ENCODE data around the gene C2orf72.
"Not testable (repeated sequence)": the region's sequence is repeated elsewhere in the genome, so short reads cannot be mapped to it uniquely, and the experiment has no call there.

The C2orf72 gene

GRCh38 chr2:231046916-231047273 lies 9.6 kb downstream of the C2orf72 start:
- no peak for DNase-seq (ENCODE audit: low read depth)

GRCh38 chr2:231047274-231047922 lies 10.1 kb downstream of the C2orf72 start:
- DNase-seq (ENCODE audit: low read depth) = no peak

- no peak for DNase-seq (ENCODE audit: low read depth)
Observed at GRCh38 chr2:231047923-231048915, 10.9 kb downstream of the C2orf72 start.

- no peak for DNase-seq (ENCODE audit: low read depth)
Observed at GRCh38 chr2:231049286-231050017, 12.1 kb downstream of the C2orf72 start.

GRCh38 chr2:231050018-231050901 lies 12.9 kb downstream of the C2orf72 start:
- DNase-seq (ENCODE audit: low read depth) = no peak

DNA sequence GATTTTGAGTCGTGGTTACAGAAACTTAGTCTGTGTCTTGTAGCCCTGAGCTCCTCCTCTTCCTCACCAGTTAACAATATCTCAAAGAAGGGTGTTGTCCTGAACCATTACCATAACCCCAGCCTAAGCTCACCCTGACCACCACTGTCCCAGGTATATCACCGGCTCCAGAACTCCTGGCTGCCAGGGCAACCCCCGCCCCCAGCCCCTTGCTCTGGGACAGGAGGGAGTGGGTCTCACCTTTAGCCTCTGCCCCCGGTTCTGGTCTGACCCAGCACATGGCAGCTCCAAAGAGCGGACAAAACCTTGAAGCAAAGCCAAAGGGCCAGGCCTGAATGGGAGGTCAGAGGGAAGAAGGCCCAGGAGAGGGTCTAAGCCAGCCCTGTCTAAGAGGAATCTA lies 13.8 kb downstream of the C2orf72 start:
- DNase-seq (ENCODE audit: low read depth) = no peak

- DNase-seq (ENCODE audit: low read depth) = peak; percentile 73
Observed at GRCh38 chr2:231052494-231053451, 15.4 kb downstream of the C2orf72 start.

DNA sequence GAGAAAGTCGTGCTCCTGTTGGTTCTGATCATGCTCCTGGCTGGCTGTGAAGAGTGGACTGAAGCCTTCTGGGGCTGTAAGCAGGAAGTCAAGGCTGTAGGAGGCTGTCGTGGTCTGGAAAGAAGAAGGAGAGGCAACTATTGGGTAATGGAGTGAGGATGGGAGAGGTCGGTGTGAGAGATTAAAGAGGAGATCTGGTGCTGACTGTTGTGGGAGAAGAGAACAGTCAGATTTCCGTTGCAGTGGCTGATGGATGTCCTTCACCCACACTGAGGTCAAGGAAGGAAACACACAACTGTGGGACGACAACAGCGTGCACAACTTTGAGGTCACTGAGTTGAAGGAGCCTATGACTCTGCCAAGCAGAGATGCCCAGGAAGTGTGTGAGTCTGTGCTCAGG lies 16.5 kb downstream of the C2orf72 start:
- DNase-seq (ENCODE audit: low read depth) = no peak

- DNase-seq (ENCODE audit: low read depth) = peak; percentile 92
Observed at GRCh38 chr2:231056453-231057416, 19.4 kb downstream of the C2orf72 start, which contains the start of gene PSMD1. Gene PSMD1, plus strand, starts transcription at chr2:231056867. Its CDS starts 159 bp downstream, at chr2:231057026.

DNA sequence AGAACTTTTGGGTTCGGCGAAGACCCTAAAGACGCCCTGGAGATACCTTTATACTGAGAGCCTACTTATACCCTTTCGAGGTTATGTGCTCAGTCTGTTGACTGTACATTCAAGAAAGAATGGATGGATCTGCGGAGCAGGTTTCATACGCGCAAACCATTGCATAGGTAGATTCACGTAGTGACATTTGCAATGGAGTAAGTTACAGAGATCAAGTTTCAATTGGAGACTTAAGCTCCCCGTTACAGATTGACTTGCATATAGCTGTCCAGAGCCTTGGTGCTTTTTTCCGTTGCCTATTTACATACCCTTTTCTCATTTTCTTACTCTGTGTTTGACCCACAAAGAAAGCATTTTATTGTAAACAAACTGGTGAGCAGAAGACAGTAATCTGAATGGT lies 20.3 kb downstream of the C2orf72 start:
- DNase-seq (ENCODE audit: low read depth) = peak; percentile 7

DNA sequence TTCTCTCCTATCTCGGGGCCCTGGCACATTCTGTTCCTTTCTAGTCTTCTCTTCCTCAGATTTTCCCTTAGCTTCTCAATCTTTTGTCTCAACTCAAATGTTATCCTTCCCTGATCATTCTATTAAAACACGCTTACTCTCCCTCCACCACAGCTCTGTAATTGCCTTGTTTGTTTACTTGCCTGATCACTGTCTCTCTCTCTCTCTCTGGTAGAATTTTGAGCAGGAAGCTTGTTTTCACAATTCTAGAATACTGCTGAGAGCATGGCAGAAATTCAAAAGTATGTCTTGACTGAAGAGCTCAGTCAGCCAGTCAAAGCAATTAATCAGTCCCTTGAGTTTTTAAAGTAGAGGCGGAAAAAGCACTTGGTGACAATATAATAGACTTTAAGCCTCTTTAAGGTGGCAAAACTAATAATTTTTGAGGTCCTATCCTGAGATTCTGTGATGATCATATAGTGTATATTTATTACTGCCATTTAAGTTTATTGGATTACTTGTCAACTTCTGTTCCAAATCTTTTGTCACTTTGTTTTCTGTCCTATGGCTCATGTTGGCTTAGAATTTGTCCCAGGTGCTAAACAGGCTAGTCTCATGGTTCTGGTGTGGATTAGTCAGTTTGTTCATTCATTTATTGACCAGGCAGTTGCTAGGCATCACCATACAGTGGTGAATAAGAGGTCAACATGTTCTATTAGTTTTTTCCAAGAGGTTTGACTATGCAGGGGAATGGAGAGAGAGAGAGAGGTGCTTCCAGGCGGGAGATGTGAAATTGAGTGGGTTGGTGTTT lies 21.6 kb downstream of the C2orf72 start:
- DNase-seq (ENCODE audit: low read depth) = peak; percentile 14

GRCh38 chr2:231059756-231060155 lies 22.4 kb downstream of the C2orf72 start:
- DNase-seq (ENCODE audit: low read depth) = peak; percentile 11

DNA sequence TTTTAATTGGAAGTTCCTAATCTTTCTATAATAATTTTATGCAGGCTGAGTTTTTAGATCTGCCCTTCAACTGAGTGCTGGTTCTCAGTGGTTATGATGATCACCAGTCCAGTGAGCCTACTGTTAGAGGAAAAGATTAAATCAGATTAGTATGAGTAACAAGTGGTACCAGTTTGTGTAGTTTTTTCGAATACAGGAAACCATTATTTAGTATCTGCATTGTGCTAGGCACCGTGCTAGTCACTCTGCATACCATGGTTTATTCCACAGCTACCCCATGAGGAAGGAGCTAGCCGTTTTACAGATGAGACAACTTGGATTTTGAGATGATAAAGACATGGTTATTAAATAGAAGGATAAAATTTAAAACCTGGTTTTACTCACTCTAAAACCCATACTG lies 25.5 kb downstream of the C2orf72 start:
- DNase-seq (ENCODE audit: low read depth) = no peak

DNA sequence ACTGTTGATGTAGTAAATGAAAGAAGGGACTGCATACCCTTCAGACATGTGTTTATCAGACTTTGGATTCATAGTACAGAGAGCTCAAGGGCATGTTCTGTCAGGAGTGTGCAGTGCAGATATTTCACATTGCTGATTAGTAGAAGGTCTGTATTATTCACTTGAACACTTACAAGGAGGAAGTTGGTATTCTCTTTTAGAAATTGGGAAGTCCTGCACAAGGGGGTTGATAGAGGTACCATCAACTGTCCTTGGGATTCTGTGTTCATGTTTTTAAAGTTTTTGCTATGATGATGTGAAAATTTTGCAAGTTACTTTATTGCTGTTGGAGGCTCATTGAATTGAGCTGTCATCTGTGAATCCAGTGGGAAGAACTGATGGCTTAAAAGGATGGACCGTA lies 26.0 kb downstream of the C2orf72 start:
- DNase-seq (ENCODE audit: low read depth) = no peak

GRCh38 chr2:231065966-231066365 lies 28.6 kb downstream of the C2orf72 start:
- no peak for DNase-seq (ENCODE audit: low read depth)

DNA sequence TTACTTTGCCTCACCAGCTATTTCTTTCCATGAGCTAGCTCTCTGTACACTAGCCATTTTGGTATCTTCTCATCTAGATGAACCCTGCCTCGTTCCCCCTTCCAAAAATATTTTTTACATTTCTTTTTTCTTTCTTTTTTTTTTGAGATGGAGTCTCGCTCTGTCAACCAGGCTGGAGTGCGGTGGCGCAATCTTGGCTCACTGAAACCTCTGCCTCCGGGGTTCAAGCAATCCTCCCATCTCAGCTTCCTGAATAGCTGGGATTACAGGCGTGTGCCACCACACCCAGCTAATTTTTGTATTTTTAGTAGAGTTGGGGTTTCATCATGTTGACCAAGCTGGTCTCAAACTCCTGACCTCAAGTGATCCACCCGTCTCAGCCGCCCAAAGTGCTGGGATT lies 30.2 kb downstream of the C2orf72 start:
- not testable (repeated sequence) for DNase-seq (ENCODE audit: low read depth)

DNA sequence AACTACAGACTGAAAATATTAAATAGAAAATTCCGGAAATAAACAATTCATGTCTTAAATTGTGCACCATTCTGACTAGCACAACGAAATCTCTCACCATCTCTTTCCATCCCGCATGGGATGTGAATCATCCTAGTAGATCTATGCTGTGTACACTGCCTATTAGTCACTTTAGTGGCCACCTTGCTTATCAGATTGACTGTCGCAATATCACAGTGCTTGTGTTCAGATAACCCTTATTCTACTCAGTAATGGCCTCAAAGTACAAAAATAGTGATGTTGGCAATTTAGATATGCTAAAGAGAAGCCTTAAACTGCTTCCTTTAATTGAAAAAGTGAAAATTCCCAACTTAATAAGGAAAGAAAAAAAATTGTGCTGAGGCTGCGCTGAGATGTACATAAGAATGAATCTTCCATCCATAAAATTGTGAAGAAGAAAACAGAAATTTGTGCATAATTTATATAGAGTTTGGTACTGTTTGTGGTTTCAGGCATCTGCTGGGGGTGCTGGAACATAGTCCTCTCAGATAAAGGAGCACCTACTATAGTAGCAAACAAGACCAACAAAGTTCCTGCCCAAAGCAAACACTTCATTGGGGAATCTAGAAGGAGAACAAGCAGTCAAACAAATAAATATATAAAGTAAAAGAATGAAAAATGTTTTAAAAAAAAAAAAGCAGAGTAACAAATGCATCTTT lies 31.4 kb downstream of the C2orf72 start:
- no peak for DNase-seq (ENCODE audit: low read depth)

Data from fibroblast of gingiva (primary cell).